Measurements from ENCODE around the gene NCAM2. TPM values are rescaled to one million over a fixed set of nuclear protein-coding genes. Genes with fewer than 3 reads are reported as not detected.

The NCAM2 gene
- polyA plus RNA-seq, 4 donors = 5.6 to 16.9 (median 9.1) TPM

DNA sequence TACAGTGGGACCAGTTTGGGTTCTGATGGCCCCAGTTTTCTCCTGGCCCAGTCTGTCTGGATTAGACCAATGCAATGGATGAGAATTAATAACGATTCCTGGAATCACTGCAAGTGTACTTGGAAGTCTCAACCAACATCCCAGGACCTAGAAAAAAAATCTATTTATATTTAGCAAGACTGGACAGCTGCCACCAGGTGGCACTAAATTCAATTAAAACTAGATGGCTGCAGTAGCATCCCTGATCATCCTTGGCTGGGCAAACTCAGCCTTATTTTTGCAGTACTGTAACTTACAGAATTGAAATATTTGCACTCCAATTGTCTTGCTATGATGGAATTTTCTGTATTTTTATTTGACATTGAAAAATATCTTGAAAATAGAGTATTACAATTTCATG, 165.7 kb downstream of the NCAM2 start:
- DNase-seq (ENCODE audit: low read depth in 4 of 4, low spot score in 2 of 4) = peak in 2 of 4 donors; percentile 19 to 32

- DNase-seq (ENCODE audit: low read depth in 4 of 4, low spot score in 2 of 4) = peak in 2 of 4 donors; percentile 8 to 17
Observed at GRCh38 chr21:21165063-21165645, 166.9 kb downstream of the NCAM2 start.

- no peak for DNase-seq (ENCODE audit: low read depth in 4 of 4, low spot score in 2 of 4)
Observed at GRCh38 chr21:21174676-21175075, 176.5 kb downstream of the NCAM2 start.

- no peak for DNase-seq (ENCODE audit: low read depth in 4 of 4, low spot score in 2 of 4)
Observed at GRCh38 chr21:21175798-21176334, 177.7 kb downstream of the NCAM2 start.

DNA sequence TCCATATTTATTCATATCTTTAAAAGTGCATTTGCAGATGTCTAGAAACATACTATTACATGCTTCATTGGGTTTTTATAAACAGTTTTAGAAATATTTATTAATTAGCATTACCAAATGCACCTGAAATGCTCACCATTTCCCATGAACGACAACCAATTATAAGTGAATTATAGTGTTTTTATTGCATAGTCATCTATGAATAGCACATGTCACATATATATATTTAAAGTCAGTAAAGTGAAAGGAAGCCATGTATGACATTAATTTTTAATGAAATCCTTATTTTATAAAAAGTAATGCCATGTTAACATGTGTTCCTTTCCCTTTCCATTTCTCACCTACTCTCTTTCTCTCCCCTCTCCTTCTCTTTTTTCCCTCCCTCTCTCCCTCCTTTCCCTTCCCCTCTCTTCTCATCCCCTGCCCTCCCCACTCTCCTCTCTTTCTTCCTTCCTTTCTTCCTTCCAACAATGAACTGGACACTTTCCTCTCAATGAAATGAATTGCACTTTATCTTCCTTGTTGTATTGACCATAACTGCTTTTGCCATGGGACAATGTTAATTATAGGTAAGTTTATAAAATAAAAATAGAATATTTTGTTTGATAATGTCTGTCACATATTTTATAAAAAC, 179.3 kb downstream of the NCAM2 start:
- no peak for DNase-seq (ENCODE audit: low read depth in 4 of 4, low spot score in 2 of 4)

DNA sequence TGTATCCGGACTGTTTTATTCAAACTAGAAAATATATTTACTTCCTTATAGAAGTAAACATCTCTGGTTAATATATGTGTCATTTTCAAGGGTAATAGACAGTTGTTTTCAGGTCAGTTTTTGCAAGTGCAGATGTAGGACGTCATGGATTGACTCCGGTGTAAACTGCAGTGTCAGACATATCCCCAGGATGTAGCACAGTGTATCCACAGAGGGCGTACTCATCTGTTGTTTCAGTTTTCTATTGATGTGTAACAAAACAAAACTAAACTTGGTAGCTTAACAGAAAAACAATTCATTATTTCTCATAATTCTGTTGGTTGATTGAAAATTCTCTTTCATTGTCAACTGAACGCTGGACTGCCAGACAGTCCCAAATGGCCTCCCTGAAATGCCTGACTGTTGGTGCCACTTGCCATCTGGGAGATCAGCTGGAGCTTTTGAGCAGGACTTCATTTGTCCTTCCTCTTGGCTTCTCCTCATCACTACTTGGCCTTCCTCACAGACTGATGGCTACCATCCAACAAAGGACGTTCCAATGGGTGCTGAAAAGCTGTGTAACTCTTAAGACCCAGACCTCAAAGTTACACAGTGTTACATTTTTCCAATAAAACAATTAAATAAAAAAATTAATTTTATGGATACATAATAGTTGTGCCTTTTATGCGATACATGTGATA, 181.6 kb downstream of the NCAM2 start:
- DNase-seq (ENCODE audit: low read depth in 4 of 4, low spot score in 2 of 4) = no peak

GRCh38 chr21:21182401-21183010, 184.3 kb downstream of the NCAM2 start:
- no peak for DNase-seq (ENCODE audit: low read depth in 4 of 4, low spot score in 2 of 4)

DNA sequence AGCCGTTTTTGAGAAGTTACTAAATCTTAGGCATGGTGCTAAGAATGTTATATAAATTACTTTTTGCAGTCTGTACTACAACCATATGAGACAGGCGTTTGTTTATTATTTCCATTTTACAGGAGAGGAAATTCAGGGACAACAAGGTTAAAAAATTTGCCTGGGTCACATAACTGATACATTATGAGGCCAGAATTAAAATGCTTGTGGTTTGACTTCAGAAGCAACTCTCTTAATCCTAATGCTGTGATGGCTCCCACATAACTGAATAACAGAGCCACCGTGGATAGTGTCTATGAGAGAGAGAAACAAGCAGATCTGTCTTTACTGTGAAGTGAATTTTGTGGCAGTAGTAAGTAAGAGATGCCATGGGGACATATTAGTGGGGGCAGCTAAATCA, 184.9 kb downstream of the NCAM2 start:
- no peak for DNase-seq (ENCODE audit: low read depth in 4 of 4, low spot score in 2 of 4)

DNA sequence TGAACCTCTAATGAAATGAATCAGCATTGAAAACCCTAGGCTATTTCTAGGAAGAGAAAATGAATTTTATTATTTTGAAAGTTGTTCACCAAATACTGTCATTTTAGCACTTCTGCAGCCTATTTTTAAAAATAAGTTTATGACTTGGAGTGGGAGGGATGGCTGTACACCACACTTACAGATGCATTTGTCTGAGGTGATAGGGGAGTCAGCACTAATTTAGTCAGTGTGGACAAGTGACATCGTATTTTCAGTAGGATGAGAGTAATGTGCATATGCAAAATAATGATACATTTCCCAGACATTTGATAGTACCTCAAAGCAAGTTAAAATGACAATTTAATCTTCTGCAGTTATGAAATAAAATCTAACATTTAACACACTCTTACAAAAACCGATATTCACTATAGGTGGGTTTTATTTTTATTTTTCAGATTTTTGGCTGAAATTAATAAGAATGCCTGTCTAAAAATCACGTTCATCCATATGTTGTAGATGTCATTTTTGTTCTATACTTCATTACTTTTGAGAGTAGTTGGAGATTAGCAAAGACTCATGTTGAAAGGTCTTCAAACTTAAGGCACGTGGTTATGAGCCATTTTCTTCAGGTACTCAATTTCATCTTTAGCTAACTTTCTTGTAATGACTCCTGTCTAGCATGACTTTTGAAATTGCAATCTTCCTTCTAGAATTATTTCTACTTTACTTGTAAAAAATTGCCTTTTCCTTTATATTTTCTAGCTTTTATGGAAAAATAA, 186.7 kb downstream of the NCAM2 start:
- no peak for DNase-seq (ENCODE audit: low read depth in 4 of 4, low spot score in 2 of 4)

DNA sequence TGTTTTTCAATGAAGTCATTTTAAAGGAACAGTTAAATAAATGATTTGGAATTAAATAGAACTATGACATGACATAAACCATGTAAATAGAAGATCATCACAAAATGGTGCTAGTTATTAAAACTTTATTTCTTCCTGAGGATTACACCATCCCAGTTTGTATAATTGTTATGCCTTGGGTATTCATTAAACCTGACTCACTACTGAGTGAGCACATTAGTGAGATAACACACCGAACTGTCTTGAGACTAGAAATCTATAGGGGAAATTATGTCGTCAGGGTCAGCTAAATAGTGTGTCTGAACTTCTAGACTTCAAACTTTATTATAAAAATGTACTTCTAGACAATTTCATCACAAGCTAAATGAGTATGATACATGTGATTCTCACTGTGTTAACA, 189.4 kb downstream of the NCAM2 start:
- DNase-seq (ENCODE audit: low read depth in 4 of 4, low spot score in 2 of 4) = no peak

GRCh38 chr21:21188513-21189195, 190.4 kb downstream of the NCAM2 start:
- DNase-seq (ENCODE audit: low read depth in 4 of 4, low spot score in 2 of 4) = no peak

- no peak for DNase-seq (ENCODE audit: low read depth in 4 of 4, low spot score in 2 of 4)
Observed at GRCh38 chr21:21195417-21195943, 197.3 kb downstream of the NCAM2 start.

DNA sequence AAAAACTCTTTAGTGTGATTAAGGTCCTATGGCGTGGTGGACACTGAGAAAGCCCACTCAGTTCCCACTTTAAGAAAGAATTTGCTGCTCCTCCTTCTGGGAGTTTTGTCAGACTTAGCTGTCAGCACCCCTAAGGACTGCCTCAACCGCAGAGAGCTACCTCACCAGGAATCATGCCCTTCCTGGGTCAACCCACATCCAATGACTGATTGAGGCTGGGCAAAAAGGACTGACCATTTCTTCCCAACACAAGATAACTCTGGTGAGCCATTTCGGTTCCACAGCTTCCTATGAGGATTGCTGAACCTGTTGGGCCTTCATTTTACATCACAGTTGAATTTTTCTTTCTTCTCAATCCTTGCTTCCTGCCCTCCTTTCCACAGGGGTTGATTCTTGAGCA, 197.9 kb downstream of the NCAM2 start:
- no peak for DNase-seq (ENCODE audit: low read depth in 4 of 4, low spot score in 2 of 4)

- DNase-seq (ENCODE audit: low read depth in 4 of 4, low spot score in 2 of 4) = no peak
Observed at GRCh38 chr21:21196848-21197247, 198.6 kb downstream of the NCAM2 start.

DNA sequence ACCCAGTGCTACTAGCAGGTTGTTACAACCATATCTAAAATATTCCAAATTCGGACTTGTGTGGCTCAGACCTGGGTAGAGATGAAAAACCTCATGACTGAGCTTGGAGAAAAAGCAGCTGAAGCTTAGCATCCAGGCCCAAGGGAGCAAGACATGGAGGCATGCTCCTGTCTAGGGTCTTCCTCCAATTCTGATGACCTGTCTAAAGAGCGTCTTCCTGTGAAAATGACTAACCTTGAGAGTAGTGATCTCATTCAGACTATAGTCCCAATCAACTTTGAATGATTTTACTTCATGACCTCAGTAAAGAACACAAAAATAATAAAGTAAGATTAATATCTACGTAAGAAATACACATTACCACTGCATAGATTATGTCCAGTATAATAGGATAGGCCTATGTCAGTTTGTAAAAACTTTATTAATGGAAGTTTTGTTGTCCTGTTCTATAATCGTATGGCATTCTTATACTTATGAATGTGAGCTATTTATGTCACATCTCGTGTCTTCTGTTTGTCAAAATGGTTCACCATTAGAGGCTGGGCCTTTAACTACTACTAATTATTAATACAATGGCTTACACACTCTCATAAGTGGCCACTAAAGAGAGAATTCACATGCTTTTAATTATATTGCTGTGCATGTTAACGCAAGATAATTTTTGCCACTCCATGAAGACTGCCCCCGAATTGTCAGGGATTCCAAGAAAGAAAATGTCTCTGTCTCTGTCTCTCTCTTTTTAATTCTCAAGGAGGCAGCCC, 201.3 kb downstream of the NCAM2 start:
- DNase-seq (ENCODE audit: low read depth in 4 of 4, low spot score in 2 of 4) = no peak

- DNase-seq (ENCODE audit: low read depth in 4 of 4, low spot score in 2 of 4) = peak in 1 of 4 donors; percentile 13
Observed at GRCh38 chr21:21200103-21200938, 202.1 kb downstream of the NCAM2 start.

- DNase-seq (ENCODE audit: low read depth in 4 of 4, low spot score in 2 of 4) = no peak
Observed at GRCh38 chr21:21200939-21201615, 202.9 kb downstream of the NCAM2 start.

All from left renal cortex interstitium (tissue), 4 donors.